ENCODE results near the gene VPS26A.
"Not testable (repeated sequence)": the region's sequence is repeated elsewhere in the genome, so short reads cannot be mapped to it uniquely, and the experiment has no call there.

VPS26A gene

GRCh38 chr10:69103784-69104183 lies 20.2 kb upstream of the VPS26A start:
- DNase-seq, result no peak

- DNase-seq, result no peak
Measured at GRCh38 chr10:69104994-69105790, 18.8 kb upstream of the VPS26A start.

GRCh38 chr10:69107176-69107490 lies 16.8 kb upstream of the VPS26A start:
- DNase-seq, result no peak

GRCh38 chr10:69107699-69108098 lies 16.3 kb upstream of the VPS26A start:
- DNase-seq, result no peak

GRCh38 chr10:69119896-69120295 lies 4.1 kb upstream of the VPS26A start:
- DNase-seq, result no peak

DNA sequence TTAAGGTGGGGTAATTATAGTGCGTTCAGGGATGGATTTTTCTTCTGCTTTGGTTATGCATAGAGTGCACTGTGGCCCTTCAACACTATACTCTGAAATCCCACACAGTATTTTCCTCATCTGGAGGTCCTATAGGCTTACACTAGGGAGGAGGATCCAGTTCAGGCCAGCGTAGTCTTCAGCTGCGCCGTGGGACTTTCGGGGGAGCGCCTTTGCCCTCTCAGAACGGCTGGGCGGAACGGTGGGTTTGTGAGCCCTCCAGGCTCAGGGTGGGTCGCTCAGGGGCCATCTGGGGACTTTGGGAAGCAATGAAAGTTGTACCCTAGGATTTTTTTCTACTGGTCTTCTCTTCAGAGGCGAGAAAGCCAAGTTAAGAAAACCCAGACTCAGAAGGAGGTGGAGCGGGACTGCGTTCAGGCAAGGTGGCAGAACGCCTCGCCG lies 652 bp upstream of the VPS26A start:
- DNase-seq, result no peak

- peak in 2 of 4 experiments; percentile 18 to 26 for DNase-seq
Measured at GRCh38 chr10:69124563-69125268, 738 bp downstream of the VPS26A start.

GRCh38 chr10:69125554-69125953 lies 1.6 kb downstream of the VPS26A start:
- no peak for DNase-seq

DNA sequence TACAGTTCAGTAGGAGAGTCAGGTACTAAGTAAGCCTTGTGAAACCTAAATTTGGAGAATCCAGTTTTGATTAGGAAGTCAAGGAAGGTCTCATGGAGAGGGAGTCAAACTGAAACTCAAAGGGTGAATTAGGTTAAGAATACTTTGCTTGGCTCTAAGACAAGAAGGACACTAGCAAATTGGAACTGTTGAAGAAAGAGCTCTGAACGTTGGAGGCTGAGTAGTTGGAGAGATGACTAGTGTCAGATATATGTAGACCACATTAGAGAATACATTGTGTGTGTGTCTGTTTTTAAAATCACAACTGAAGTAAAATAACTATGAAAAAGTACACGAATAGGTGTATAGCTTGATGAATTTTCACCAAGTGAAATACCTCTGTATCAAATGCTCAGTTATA lies 6.3 kb downstream of the VPS26A start:
- DNase-seq, result no peak

DNA sequence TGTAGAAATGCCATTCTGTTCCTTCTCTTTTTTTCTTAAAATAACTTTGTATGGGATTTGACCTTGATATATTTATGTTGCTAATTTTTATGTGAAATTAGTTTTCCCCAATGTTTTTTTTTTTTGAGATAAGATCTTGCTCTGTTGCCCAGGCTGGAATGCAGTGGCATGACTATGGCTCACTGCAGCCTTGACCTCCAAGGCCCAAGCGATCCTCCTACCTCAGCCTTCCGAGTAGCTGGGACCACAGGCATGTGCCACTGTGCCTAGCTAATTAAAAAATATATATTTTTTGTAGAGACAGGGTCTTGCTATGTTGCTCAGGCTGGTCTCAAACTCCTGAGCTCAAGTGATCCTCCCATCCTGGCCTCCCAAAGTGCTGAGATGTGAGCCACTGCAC lies 16.0 kb downstream of the VPS26A start:
- DNase-seq, result no peak

DNA sequence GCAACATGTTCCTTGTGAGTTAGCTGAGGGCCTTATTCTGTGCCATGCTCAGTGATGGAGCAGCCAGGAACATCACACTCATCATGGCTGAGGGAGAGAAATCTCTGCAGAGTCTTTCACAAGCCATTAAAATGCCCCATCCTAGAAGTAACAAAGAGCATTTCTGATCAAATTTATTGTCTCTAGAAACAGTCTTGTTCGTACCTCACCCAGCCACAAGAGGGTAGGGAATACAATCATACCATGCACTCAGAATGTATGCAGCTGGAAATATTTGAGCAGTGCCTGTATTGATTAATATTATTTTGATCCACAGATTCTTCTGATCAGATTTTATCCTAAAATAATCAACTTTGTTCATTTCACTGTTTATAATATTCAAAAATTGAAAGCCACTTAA lies 17.3 kb downstream of the VPS26A start:
- no peak for DNase-seq

- not testable (repeated sequence) for DNase-seq
Measured at GRCh38 chr10:69142074-69142473, 18.1 kb downstream of the VPS26A start.

DNA sequence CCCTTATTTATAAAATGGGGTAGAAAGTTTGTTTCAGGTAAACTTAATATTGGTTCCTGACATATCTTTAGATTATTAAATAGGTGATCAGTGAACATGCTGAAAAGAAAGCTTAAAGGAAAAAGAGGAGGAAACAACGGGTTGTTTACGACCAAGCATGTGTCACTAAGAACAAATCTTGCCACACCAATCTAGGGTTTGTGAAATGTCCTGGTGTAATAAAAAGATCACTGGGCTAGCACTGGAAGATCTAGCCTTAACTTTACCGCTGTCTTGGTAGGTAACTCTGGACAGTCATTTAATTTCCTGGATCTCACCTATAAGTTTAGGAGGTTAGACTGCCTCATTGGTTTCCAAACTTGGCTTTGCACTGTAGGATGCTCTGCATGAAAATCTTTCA lies 19.0 kb downstream of the VPS26A start:
- DNase-seq, result no peak

GRCh38 chr10:69145329-69145728 lies 21.4 kb downstream of the VPS26A start:
- no peak for DNase-seq

- no peak for DNase-seq
Measured at GRCh38 chr10:69145864-69146263, 21.9 kb downstream of the VPS26A start.

- DNase-seq, result no peak
Measured at GRCh38 chr10:69146759-69147158, 22.8 kb downstream of the VPS26A start.

DNA sequence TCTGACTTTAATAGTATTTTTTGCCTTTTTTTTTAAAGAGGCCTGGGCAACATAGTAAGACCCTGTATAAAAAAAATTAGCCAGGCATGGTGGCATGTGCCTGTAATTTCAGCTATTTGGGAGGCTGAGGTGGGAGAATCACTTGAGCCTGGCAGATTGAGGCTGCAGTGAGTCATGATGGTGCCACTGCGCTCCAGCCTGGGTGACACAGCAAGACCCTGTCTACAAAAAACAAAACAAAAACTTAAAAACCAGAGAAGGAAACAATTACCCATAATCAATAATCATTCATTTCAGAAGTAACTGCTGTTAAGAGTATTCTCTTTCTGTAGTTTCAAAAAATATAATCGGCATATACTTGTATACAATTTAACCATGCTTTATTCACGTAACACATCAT lies 28.0 kb downstream of the VPS26A start:
- no peak for DNase-seq

GRCh38 chr10:69153227-69153626 lies 29.2 kb downstream of the VPS26A start:
- DNase-seq, result no peak

DNA sequence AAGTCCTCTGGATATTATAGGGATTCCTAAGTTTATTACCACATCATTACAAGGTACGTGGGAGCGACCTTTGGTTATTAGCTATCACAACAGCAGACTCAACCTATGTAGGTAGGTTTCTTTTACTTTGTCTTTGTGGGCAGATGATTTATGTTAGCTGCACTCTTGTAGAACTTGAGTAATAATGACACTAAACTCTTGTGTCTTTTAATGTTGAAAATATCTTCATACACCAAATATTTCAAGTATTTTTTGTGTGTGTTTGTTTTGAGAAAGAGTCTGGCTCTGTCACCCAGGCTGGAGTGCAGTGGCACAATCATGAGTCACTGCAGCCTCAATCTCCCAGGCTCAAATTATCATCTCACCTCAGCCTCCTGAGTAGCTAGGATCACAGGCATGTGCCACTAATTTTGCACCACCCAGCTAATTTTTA lies 36.8 kb downstream of the VPS26A start:
- no peak for DNase-seq

- DNase-seq, result no peak
Measured at GRCh38 chr10:69168493-69168892, 44.5 kb downstream of the VPS26A start.

GRCh38 chr10:69172241-69172982 lies 48.4 kb downstream of the VPS26A start:
- no peak for DNase-seq

- not testable (repeated sequence) for DNase-seq
Measured at GRCh38 chr10:69175326-69175725, 51.3 kb downstream of the VPS26A start.

GRCh38 chr10:69176823-69177222 lies 52.8 kb downstream of the VPS26A start:
- DNase-seq, result no peak
